Measurements from ENCODE around the gene GIT2. TPM values are rescaled to one million over a fixed set of nuclear protein-coding genes. Genes with fewer than 3 reads are reported as not detected.
"Not testable (repeated sequence)": the region's sequence is repeated elsewhere in the genome, so short reads cannot be mapped to it uniquely, and the experiment has no call there.

GIT2 gene
- total RNA-seq, 4 donors from 2014 or later: 28.7 to 46.5 (median 36.2) TPM

GRCh38 chr12:110015132-110015531 is 19.0 kb upstream of the GIT2 start:
- H3K4me1 ChIP-seq: peaks cover 0 to 19% (median 9%) of the 10 kb centered on the region in 4 donors
- no peak for TF ChIP-seq POLR2A (IDR thresholded peaks at IDR 0.05; ENCODE audit: low read depth)
- no peak for TF ChIP-seq CTCF (IDR thresholded peaks at IDR 0.05)
- no peak for TF ChIP-seq POLR2AphosphoS5 (IDR thresholded peaks at IDR 0.05)
- TF ChIP-seq EP300 (IDR thresholded peaks at IDR 0.05): no peak
- 78% methylated on average over 2 of the region's 2 CpGs for WGBS
- no peak for DNase-seq (ENCODE audit: extremely low spot score)
- peaks cover 48 to 83% (median 74%) of the 10 kb centered on the region in 4 donors for H3K36me3 ChIP-seq
- no peak overlapping the region for H3K27ac ChIP-seq (replicated peaks in 1 of 4)
- H3K4me3 ChIP-seq: no peak overlapping the region
- H3K9me3 ChIP-seq: no peaks in the 10 kb centered on the region
- intact Hi-C loops (cut with DNase I): no loop called here
- no peaks in the 10 kb centered on the region for H3K27me3 ChIP-seq

- Histone ChIP-seq H3K36me3 (peaks cover 28 to 58% (median 49%) of the 10 kb centered on the region in 4 donors), H3K27me3 (no peaks in the 10 kb centered on the region), H3K4me1 (peaks cover 0 to 25% (median 9%) of the 10 kb centered on the region in 4 donors), H3K4me3 (no peak overlapping the region), H3K27ac (replicated peaks in 1 of 4) (no peak overlapping the region), H3K9me3 (no peaks in the 10 kb centered on the region)
- WGBS: 91% methylated on average over 4 of the region's 4 CpGs
- no peak for DNase-seq (ENCODE audit: extremely low spot score)
- no peak for TF ChIP-seq POLR2AphosphoS5 (IDR thresholded peaks at IDR 0.05)
- TF ChIP-seq EP300 (IDR thresholded peaks at IDR 0.05): no peak
- TF ChIP-seq CTCF (IDR thresholded peaks at IDR 0.05): no peak
- TF ChIP-seq POLR2A (IDR thresholded peaks at IDR 0.05; ENCODE audit: low read depth): no peak
- intact Hi-C loops (cut with DNase I): no loop called here
Measured at GRCh38 chr12:110012659-110013058, 16.5 kb upstream of the GIT2 start.

- Histone ChIP-seq H3K36me3 (peaks cover 25 to 53% (median 45%) of the 10 kb centered on the region in 4 donors), H3K4me3 (no peak overlapping the region), H3K27me3 (no peaks in the 10 kb centered on the region), H3K4me1 (peaks cover 0 to 25% (median 9%) of the 10 kb centered on the region in 4 donors), H3K27ac (replicated peaks in 1 of 4) (no peak overlapping the region), H3K9me3 (no peaks in the 10 kb centered on the region)
- intact Hi-C loops (cut with DNase I): no loop called here
- no peak for DNase-seq (ENCODE audit: extremely low spot score)
- 86% methylated on average over 6 of the region's 6 CpGs for WGBS
- TF ChIP-seq EP300 (IDR thresholded peaks at IDR 0.05) (no peak), POLR2A (IDR thresholded peaks at IDR 0.05; ENCODE audit: low read depth) (no peak), CTCF (IDR thresholded peaks at IDR 0.05) (no peak), POLR2AphosphoS5 (IDR thresholded peaks at IDR 0.05) (no peak)
Measured at GRCh38 chr12:110012137-110012536, 16.0 kb upstream of the GIT2 start.

GRCh38 chr12:110010853-110011723 is 14.9 kb upstream of the GIT2 start:
- intact Hi-C loops (cut with DNase I): no loop called here
- Histone ChIP-seq H3K4me1 (peaks cover 0 to 25% (median 9%) of the 10 kb centered on the region in 4 donors), H3K27me3 (no peaks in the 10 kb centered on the region), H3K27ac (replicated peaks in 1 of 4) (no peak overlapping the region), H3K9me3 (no peaks in the 10 kb centered on the region), H3K4me3 (no peak overlapping the region), H3K36me3 (peaks cover 22 to 43% (median 37%) of the 10 kb centered on the region in 4 donors)
- no peak for TF ChIP-seq CTCF (IDR thresholded peaks at IDR 0.05)
- no peak for TF ChIP-seq POLR2A (IDR thresholded peaks at IDR 0.05; ENCODE audit: low read depth)
- 91% methylated on average over 13 of the region's 13 CpGs for WGBS
- no peak for DNase-seq (ENCODE audit: extremely low spot score)

- H3K9me3 ChIP-seq; H3K4me3 ChIP-seq; intact Hi-C loops (cut with DNase I); H3K27me3 ChIP-seq; H3K27ac ChIP-seq (replicated peaks in 1 of 4); DNase-seq (ENCODE audit: extremely low spot score): not testable (repeated sequence)
- Histone ChIP-seq H3K36me3 (peaks cover 7 to 21% (median 16%) of the 10 kb centered on the region in 4 donors), H3K4me1 (peaks cover 0 to 25% (median 9%) of the 10 kb centered on the region in 4 donors)
- 95% methylated on average over 15 of the region's 15 CpGs for WGBS
Measured at GRCh38 chr12:110008681-110009398, 12.7 kb upstream of the GIT2 start.

All from esophagus muscularis mucosa (tissue), 4 donors.